AG09309 (cell line): ENCODE data around the gene RSAD2.
"Not testable (repeated sequence)": the region's sequence is repeated elsewhere in the genome, so short reads cannot be mapped to it uniquely, and the experiment has no call there.

ENCODE experiments used
- DNase-seq: peaks from one replicate; pipeline ENCODE4 v3.0.0-alpha.2; 2010; ENCODE audit warnings: low read depth
- H3K4me3 ChIP-seq: 2 replicates; pipeline ENCODE4 v1.5.1; 2011; ENCODE audit warnings: mild to moderate bottlenecking, low read depth, low read length, moderate library complexity; ENCODE audit not compliant: control insufficient read depth
- CTCF ChIP-seq: IDR thresholded peaks from 2 replicates; pipeline ENCODE4 v1.5.1; 2011; ENCODE audit warnings: mild to moderate bottlenecking, low read depth, low read length, inconsistent platforms; ENCODE audit not compliant: insufficient read depth, control insufficient read depth; ENCODE audit errors: missing control alignments

The RSAD2 gene

GRCh38 chr2:6893876-6894482 is 16.4 kb downstream of the RSAD2 start:
- no peak for TF ChIP-seq CTCF
- no peak overlapping the region for H3K4me3 ChIP-seq
- no peak for DNase-seq

- DNase-seq: peak; percentile 5
- H3K4me3 ChIP-seq: no peak overlapping the region
- peak; percentile 36 for TF ChIP-seq CTCF
Observed at GRCh38 chr2:6896930-6897759, 19.6 kb downstream of the RSAD2 start.

GRCh38 chr2:6902581-6902980 is 25.0 kb downstream of the RSAD2 start:
- not testable (repeated sequence) for DNase-seq, H3K4me3 ChIP-seq

DNA sequence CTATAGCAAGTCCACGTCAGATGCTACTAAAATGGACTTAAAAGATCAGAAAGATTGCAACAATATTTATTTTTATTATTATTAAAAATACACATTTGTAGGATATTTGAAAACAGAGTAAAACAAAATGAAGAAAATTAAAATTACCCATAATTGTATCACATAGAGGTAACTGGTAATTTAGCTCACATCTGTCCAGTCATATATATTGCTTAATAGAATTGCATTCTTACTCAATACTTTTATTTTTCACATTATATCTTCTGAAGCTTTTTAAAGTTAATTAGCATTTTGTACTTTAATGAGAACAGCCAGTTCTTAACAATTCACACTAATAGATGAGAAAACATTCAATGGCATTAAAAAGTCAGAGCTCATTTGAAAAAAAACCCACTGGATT is 28.1 kb downstream of the RSAD2 start:
- no peak for TF ChIP-seq CTCF

GRCh38 chr2:6906165-6906741 is 28.7 kb downstream of the RSAD2 start:
- DNase-seq: no peak
- no peak overlapping the region for H3K4me3 ChIP-seq
- no peak for TF ChIP-seq CTCF

More for the DNA sequence above, 28.1 kb downstream of the RSAD2 start:
- no peak for DNase-seq
- H3K4me3 ChIP-seq: no peak overlapping the region

- DNase-seq: no peak
- H3K4me3 ChIP-seq: no peak overlapping the region
- TF ChIP-seq CTCF: no peak
Observed at GRCh38 chr2:6908291-6908690, 30.7 kb downstream of the RSAD2 start.
